Activated T-cell treated with anti-CD3 and anti-CD28 coated beads for 48 hours (primary cell): ENCODE results near the gene PZP.
"Not testable (repeated sequence)": the region's sequence is repeated elsewhere in the genome, so short reads cannot be mapped to it uniquely, and the experiment has no call there.

ENCODE experiments used
- DNase-seq: peaks from one replicate; pipeline ENCODE4 v3.0.0-alpha.2; 2020; ENCODE audit warnings: low read depth

The PZP gene

DNA sequence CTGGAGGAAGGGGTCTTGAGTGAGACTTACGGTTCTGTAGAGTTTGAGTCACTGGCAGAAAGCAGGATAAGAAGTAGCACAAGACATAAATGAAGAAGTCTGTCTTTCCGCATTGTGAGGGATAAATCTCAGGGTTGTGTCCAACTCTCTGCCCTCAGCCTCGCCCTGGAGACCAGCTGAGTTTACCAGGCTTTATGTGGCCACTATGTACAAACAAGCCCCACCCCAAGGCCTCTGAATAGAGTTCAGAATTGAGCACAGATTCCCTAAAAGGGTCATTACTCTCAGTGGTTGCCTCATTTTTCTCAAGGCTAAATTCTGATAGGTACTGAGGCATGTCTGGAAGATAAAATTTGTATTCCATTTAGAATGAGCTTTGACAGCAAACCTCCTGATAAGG lies at the start of gene PZP:
TSS of gene PZP (minus strand) at position 167 of the 400 bp plus-strand sequence. CDS start at position 113, 54 bp downstream.
- DNase-seq = no peak

DNA sequence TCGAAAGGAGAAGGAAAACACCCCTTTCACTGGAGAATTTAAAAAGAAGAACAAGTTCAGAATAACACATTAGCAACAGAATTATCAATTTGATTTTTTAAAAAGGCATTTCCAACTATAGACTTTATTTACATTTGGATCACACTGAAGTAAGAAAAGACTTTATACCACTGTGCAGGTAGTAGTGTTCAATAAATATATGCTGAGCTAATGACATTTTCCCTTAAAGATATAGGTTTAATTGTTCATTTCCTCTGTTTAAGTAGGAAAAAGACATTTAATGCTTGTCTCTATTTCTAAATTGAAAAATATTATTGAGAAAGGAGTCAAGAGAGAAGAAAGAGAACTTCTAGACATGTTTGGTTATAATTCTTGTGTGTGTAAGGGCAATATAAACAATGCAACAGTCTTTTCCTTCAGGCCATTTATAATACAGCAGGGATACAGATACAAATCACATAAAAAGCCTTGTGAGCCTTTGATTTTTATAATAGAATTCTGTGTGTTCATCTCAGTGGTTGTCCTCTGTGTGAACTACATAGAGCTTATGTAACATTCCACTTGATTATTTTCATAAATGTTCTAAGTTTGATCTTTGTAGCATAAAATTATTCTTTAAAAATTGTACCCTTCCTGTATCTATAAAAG lies 48.7 kb upstream of the PZP start:
- no peak for DNase-seq

GRCh38 chr12:9256341-9256740 lies 48.1 kb upstream of the PZP start:
- DNase-seq = no peak

- no peak for DNase-seq
Measured at GRCh38 chr12:9255837-9256236, 47.6 kb upstream of the PZP start.

DNA sequence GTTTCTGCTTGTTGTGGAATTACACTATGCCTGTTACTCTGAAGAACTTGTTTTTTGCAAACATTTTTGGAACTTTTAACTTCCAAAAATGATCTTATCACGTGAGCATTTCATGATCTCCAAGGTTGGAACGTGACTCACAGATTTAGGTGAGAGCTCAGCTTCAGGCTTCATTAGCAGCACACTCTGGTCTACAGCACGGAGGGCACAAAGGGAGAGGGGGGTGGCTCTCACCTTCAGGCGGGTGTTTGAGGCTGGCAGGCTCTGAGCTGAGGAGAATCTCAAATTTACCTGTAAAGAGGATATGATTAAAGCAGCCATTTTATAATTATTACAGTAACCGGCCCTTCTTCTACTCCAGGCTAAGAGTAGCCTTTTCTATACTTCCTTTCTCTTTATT lies 45.3 kb upstream of the PZP start:
- no peak for DNase-seq

DNA sequence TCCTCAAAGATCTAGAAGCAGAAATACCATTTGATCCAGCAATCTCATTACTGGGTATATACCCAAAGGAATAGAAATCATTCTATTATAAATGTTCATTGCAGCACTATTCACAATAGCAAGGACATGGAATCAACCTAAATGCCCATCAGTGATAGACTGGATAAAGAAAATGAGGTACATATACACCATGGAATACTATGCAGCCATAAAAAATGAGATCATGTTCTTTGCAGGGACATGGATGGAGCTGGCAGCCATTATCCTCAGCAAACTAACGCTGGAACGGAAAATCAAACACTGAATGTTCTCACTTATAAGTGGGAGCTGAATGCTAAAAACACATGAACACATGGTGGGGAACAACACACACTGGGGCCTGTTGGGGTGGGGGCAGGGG lies 44.6 kb upstream of the PZP start:
- not testable (repeated sequence) for DNase-seq

- DNase-seq = no peak
Measured at GRCh38 chr12:9252256-9252655, 44.1 kb upstream of the PZP start.

GRCh38 chr12:9248435-9248834 lies 40.2 kb upstream of the PZP start:
- DNase-seq = no peak

- DNase-seq = peak; percentile 62
Measured at GRCh38 chr12:9244894-9245293, 36.7 kb upstream of the PZP start.

GRCh38 chr12:9243999-9244649 lies 35.9 kb upstream of the PZP start:
- DNase-seq = no peak

- no peak for DNase-seq
Measured at GRCh38 chr12:9241301-9241700, 33.1 kb upstream of the PZP start.

- DNase-seq = no peak
Measured at GRCh38 chr12:9240776-9241175, 32.6 kb upstream of the PZP start.

- peak; percentile 49 for DNase-seq
Measured at GRCh38 chr12:9240004-9240635, 31.9 kb upstream of the PZP start.

DNA sequence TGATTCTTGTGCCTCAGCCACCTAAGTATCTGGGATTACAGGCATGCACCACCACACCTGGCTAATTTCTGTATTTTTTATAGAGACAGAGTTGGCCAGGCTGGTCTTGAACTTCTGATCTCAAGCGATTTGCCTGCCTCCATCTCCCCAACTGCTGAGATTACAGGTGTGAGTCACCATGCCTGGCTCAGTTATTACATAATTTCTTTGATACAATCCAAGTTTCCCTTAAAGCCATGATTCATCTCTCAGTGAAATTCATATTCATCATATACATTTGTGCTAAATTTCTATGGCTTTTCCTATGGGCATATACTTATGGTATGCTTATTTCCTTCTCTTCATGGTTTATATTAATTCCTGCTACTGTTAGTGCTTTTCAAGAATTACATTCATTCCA lies 29.1 kb upstream of the PZP start:
- no peak for DNase-seq

GRCh38 chr12:9235519-9235918 lies 27.3 kb upstream of the PZP start:
- no peak for DNase-seq

DNA sequence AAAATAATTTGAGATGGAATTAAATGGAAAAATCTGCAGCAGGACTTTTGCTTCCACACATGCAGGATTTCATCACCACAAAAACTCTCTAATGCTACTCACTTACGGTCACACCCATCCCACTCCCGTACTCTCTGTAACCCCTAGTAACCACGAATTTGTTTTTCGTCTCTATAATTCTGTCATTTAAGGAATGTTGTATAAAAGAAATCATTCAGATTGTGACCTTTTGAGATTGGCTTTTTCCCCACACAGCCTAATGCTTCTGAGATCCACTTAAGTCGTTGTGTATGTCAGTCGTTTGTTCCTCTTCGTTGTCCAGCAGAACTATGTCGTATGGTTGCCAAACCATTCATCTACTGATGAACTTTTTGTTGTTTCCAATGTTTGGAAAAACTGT lies 19.8 kb upstream of the PZP start:
- no peak for DNase-seq

DNA sequence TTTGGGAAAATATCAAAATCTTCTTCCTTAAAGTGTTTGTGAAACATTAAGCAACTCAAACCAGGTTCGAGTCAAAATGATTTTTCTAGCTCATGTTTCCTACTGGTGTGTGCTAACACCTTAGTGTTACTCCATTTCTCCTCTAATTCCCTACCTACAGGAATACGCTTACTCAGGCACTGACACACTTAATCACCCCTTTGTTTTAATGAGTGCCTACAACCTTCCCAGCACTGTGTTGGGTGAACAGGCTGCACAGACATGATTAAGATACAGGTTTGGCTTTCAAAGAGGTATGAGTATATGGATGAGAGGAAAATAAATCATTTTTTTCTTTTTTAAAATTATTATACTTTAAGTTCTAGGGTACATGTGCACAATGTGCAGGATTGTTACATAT lies 15.6 kb upstream of the PZP start:
- no peak for DNase-seq

- DNase-seq = no peak
Measured at GRCh38 chr12:9221483-9221882, 13.3 kb upstream of the PZP start.

DNA sequence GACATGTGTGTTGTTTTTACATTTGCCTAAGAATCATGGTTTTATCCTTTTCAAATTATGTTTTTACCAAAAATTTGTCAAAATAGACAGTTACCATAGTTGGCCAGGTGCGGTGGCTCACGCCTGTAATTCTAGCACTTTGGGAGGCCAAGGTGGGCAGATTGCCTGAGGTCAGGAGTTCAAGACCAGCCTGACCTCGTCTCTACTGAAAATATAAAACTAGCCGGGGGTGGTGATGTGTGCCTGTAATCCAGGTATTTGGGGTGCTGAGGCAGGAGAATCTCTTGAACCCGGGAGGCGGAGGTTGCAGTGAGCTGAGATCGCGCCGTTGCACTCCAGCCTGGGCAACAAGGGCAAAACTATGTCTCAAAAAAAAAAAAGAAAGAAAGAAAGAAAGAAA lies 12.8 kb upstream of the PZP start:
- not testable (repeated sequence) for DNase-seq

GRCh38 chr12:9214534-9214933 lies 6.3 kb upstream of the PZP start:
- no peak for DNase-seq

- DNase-seq = no peak
Measured at GRCh38 chr12:9211687-9212086, 3.5 kb upstream of the PZP start.

DNA sequence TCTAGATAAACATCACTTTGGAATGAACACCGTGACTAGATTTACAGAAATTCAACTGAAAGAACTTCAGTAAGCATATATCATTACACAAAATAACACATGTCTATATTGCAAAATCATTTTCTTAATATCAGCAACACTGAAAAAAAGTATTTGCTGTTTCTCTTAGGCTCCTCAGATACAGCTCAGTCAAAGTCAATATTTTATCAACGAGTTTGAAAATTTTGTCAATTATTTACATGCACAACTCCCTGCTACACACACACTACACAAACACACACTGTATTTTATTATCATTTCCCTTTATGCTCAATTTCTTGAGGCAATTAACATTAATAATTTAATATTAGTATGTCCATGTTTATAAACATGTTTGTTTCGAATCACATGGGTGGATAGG lies 3.8 kb downstream of the PZP start:
- DNase-seq = no peak

DNA sequence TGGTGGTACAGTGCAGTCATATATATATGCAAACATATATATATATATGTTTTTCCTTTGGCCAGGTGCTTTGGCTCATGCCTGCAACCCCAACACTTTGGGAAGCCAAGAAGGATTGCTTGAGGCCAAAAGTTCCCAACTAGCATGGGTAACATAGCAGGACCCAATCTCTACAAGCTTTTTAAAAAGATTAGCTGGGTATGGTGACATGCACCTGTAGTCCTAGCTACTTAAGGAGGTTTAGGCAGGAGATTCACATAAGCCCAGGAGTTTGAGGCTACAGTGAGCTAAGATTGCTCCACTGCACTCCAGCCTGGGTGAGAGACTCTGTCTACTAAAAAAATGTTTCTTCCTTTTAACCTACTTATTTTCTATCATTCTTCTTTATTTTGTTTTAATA lies 10.2 kb downstream of the PZP start:
- no peak for DNase-seq

GRCh38 chr12:9184276-9184675 lies 23.9 kb downstream of the PZP start:
- no peak for DNase-seq
